GM21381 (cell line): ENCODE results near the gene FNDC1.
"Not testable (repeated sequence)": the region's sequence is repeated elsewhere in the genome, so short reads cannot be mapped to it uniquely, and the experiment has no call there.

Source experiments
- ATAC-seq: cut with Tn5 transposase; IDR thresholded peaks from one replicate; pipeline ENCODE4 v1.9.1; 2021; ENCODE audit warnings: mild to moderate bottlenecking, moderate library complexity; ENCODE audit not compliant: unreplicated experiment

The FNDC1 gene

GRCh38 chr6:159169193-159169555 is at the start of gene FNDC1:
FNDC1 (plus strand) TSS chr6:159169400; CDS start chr6:159169597, 197 bp downstream.
- no peak for ATAC-seq

DNA sequence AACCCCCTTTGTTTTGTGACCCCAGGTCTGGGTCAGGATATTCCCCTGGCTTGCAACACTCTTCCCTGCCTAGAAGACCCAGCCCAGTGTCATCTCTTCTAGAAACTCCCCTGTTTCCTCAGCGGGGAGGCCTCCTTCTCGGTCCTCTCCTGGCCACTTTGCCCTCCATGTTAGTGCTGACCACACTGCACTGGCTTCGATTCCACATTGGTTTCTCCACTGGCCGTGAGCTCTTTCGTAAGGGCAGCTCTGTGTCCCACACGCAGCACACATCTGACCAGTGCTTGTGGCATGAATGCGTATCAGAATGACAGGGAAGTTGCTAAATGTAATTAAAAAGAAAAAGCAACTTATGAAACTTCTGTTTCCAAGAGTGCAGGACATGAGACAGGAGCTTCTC is 49.4 kb upstream of the FNDC1 start:
- ATAC-seq, result no peak

GRCh38 chr6:159121486-159121885 is 47.7 kb upstream of the FNDC1 start:
- no peak for ATAC-seq

GRCh38 chr6:159122453-159122852 is 46.7 kb upstream of the FNDC1 start:
- ATAC-seq, result no peak

GRCh38 chr6:159123831-159124230 is 45.4 kb upstream of the FNDC1 start:
- ATAC-seq, result not testable (repeated sequence)

GRCh38 chr6:159125014-159125609 is 44.1 kb upstream of the FNDC1 start:
- no peak for ATAC-seq

GRCh38 chr6:159125951-159126352 is 43.2 kb upstream of the FNDC1 start:
- no peak for ATAC-seq

GRCh38 chr6:159126590-159126989 is 42.6 kb upstream of the FNDC1 start:
- ATAC-seq, result no peak

DNA sequence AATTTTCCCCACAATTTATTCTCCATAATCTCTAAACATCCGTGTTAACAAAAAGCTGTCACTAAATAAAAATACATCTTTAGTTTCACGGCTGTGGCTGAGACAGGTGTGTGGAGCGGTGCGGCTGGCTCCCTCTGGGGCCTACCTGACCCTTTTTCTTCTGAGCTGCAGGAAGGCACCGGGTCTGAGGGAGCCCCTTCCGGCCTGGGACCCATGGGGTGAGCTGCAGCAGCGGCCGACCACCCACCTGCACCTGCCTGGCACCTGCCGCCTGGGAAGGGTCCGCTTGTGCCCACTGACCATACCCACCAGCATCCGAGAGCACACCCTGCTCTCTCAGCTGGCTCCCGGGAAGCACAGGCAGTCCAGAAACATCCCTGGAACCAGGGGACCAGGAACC is 41.5 kb upstream of the FNDC1 start:
- no peak for ATAC-seq

DNA sequence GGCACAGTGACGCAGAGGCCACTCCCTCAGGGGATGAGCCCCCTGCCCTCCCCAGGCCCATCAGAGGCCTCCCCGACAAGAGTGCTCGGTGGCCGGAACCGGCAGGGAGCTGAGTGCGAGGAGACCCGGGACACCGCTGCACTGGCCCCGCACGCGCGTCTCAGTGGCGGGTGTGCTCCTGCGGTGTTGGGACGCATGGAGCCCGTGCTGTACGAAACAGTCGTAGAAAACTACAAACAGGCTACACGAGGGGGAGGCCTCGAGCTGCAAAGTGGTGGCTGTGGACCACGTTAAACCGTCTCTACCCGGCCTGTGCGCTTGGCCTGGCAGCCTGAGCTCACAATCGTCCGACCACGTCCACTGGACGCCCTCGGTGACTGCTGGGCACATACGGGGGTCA is 40.2 kb upstream of the FNDC1 start:
- no peak for ATAC-seq

- no peak for ATAC-seq
Observed at GRCh38 chr6:159130846-159131245, 38.4 kb upstream of the FNDC1 start.

DNA sequence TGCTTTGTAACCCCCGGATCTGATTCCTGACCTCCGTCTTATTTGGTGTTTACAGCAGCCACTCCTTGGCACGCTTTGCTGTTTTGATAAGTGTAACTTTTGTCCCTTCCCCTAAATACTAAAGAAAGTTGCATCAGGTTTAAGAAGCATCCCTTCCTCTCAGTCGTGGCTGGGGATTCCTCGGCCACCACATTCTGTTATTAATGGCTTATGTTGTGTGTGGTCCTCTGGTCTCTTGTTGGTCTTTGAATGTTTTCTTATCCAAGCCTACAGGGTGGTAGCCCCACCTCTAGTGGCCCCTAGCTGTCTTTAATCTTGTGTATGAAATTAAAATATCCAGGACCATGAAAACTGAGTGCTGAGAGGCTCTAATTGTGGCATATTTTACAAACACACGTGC is 37.5 kb upstream of the FNDC1 start:
- no peak for ATAC-seq

GRCh38 chr6:159132664-159133063 is 36.5 kb upstream of the FNDC1 start:
- no peak for ATAC-seq

DNA sequence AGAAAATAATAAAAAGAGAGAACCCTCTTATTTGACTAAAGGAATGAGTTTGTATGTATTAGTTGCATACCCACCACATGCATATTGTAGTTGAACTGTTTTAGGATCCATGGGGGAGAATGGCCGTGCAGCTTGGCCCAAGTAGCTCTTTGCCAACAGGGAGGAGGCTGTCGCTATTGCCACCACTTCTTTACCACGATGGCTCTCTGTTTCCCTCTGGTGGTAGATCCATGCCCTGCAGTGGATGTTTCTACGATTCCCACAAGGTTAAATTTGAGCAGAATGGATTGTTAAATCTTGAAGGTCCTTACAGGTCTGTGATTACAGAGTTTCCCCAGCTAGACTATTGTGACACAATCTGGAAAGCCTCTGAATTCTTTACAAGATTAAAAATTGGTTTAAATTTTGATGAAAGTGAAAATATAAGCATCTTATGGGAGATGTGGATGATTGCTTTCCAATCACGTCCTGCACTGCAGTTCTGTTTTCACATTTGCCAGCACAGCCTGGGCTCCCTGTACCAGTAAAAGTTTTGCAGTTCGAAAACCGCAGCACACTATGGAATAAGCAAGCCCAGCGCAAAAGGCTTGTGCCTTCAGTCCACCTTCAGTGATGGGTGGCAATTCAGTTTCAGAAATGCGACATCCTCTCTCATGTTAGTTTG is 34.4 kb upstream of the FNDC1 start:
- ATAC-seq, result peak; percentile 79

GRCh38 chr6:159137676-159138075 is 31.5 kb upstream of the FNDC1 start:
- no peak for ATAC-seq

- no peak for ATAC-seq
Observed at GRCh38 chr6:159142531-159142930, 26.7 kb upstream of the FNDC1 start.

- ATAC-seq, result no peak
Observed at GRCh38 chr6:159148641-159149040, 20.6 kb upstream of the FNDC1 start.

DNA sequence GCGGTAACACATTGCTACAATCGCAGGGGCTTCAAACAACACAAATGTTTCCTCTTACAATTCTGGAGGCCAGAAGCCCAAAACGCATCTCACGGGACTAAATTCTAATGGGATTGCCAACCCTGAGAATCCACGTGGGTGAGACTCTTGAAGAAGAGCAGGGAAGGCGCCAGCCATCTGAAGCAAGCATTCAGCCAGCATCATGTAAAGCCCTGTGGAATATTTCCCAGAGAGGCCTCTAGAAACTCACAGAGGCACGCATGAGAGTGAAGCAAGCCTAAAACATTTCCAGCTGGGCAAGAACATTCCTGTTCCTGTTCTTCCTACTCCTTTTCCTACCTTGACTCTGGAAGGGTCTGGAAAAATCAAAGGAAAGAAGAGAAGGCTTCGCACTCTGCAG is 19.6 kb upstream of the FNDC1 start:
- no peak for ATAC-seq

DNA sequence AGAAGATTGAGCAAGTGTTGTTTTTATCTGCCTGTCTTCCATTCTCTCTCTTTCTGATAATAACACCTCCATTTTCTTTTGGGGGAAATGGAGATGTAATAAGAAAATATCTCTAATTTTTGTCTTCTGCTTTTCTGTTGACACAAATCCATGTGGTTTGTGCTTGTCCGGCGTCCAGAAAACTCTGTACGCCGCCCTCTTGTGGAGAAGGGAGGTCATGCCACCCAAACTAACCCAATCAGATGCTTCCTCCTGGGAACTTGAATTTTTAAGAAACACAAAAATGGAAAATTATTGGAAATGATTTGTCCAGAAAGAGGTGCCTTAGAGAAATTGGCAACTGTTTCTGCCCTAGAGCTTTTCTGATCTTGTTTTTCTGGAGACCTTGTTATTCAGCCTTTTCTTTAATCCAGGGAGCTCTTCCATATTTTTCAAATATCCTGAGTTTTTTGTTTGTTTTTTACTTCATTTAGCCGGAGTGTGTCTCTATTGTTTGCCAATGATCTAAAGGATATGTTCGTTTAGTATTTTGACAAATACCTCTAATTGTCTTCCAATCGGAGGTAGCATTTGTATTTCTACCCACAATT is 17.8 kb upstream of the FNDC1 start:
- peak; percentile 69 for ATAC-seq

DNA sequence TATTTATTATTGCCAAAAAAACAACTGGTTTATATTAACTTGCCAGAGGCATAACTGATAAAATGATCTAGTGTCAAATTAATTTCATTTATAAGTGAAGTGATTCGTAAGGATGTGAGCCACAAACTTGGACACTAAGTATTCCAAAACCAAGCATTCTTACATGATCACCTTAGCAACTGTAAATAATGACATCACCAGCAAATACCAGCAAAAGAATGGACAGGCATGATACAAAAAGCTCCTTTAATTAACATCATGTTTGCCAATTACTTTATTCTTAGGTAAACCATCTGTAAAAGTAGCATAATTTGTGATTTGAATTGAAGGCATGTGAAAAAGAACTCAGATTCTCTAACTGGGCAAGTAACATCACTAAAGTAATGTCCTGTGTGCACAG is 17.2 kb upstream of the FNDC1 start:
- no peak for ATAC-seq

GRCh38 chr6:159152782-159153181 is 16.4 kb upstream of the FNDC1 start:
- ATAC-seq, result no peak

- ATAC-seq, result no peak
Observed at GRCh38 chr6:159155679-159156078, 13.5 kb upstream of the FNDC1 start.

- no peak for ATAC-seq
Observed at GRCh38 chr6:159156089-159156488, 13.1 kb upstream of the FNDC1 start.
